ENCODE data around the gene ZFYVE28.

DNA sequence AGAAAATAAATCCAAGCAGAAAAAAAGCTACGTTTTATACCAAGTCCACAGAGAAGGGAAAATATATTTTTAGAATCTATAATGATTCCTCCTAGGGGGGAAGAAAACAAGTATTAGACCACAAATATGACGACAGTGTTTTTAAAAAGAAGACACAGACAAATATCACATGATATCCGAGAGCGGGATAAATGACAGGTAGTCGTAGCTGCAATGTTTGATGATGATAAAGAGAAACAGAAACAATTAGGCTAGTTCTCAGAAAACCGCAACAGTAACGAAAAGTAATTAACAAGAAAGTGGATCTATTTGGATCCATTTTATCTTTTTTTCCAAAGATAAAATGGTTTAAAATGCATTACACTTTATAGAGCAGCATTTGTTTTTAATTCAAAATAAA lies 177.4 kb downstream of the ZFYVE28 start:
- TF ChIP-seq CTCF (IDR thresholded peaks at IDR 0.05 in 2 of 3, conservative IDR thresholded peaks at IDR 0.05 in 1 of 3; ENCODE audit: borderline replicate concordance in 1 of 3, insufficient read depth in 1 of 3, low read depth in 2 of 3, low read length in 2 of 3) (no peak), POLR2A (IDR thresholded peaks at IDR 0.05; ENCODE audit: borderline replicate concordance, extremely low read depth, insufficient read depth, insufficient read length) (no peak), EZH2phosphoT487 (IDR thresholded peaks at IDR 0.05; ENCODE audit: borderline replicate concordance) (no peak), EZH2 (IDR thresholded peaks at IDR 0.05) (no peak), REST (IDR thresholded peaks at IDR 0.05; ENCODE audit: low read depth) (no peak), RAD21 (IDR thresholded peaks at IDR 0.05; ENCODE audit: low read depth) (no peak), POLR2AphosphoS5 (IDR thresholded peaks at IDR 0.05; ENCODE audit: low read depth, low read length) (no peak), MAX (IDR thresholded peaks at IDR 0.05) (no peak), SP1 (IDR thresholded peaks at IDR 0.05; ENCODE audit: low read depth) (no peak), SIN3A (IDR thresholded peaks at IDR 0.05; ENCODE audit: low read depth) (no peak), EGR1 (IDR thresholded peaks at IDR 0.05; ENCODE audit: low read depth) (no peak)
- TF ChIP-seq, protein P1, sequence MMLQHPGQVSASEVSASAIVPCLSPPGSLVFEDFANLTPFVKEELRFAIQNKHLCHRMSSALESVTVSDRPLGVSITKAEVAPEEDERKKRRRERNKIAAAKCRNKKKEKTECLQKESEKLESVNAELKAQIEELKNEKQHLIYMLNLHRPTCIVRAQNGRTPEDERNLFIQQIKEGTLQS (IDR thresholded peaks at IDR 0.05), result no peak

All from HCT116 (cell line).